Measurements from ENCODE around the gene ARHGAP1.

The ARHGAP1 gene

GRCh38 chr11:46693597-46694012 is 6.8 kb downstream of the ARHGAP1 start:
- DNase-seq (ENCODE audit: extremely low read depth, low read depth): no peak
- no peak for TF ChIP-seq CTCF (IDR thresholded peaks at IDR 0.05; ENCODE audit: low read depth, low read length)

- DNase-seq (ENCODE audit: extremely low read depth, low read depth): no peak
- no peak for TF ChIP-seq CTCF (IDR thresholded peaks at IDR 0.05; ENCODE audit: low read depth, low read length)
Observed at GRCh38 chr11:46692450-46692849, 8.0 kb downstream of the ARHGAP1 start.

GRCh38 chr11:46690702-46691101 is 9.7 kb downstream of the ARHGAP1 start:
- TF ChIP-seq CTCF (IDR thresholded peaks at IDR 0.05; ENCODE audit: low read depth, low read length): no peak
- DNase-seq (ENCODE audit: extremely low read depth, low read depth): no peak

GRCh38 chr11:46686886-46687795 is 13.3 kb downstream of the ARHGAP1 start:
- TF ChIP-seq CTCF (IDR thresholded peaks at IDR 0.05; ENCODE audit: low read depth, low read length): no peak
- DNase-seq (ENCODE audit: extremely low read depth, low read depth): peak; percentile 22

GRCh38 chr11:46684367-46684766 is 16.1 kb downstream of the ARHGAP1 start:
- TF ChIP-seq CTCF (IDR thresholded peaks at IDR 0.05; ENCODE audit: low read depth, low read length): no peak
- DNase-seq (ENCODE audit: extremely low read depth, low read depth): no peak

GRCh38 chr11:46682773-46683752 is 17.4 kb downstream of the ARHGAP1 start:
- TF ChIP-seq CTCF (IDR thresholded peaks at IDR 0.05; ENCODE audit: low read depth, low read length): no peak
- no peak for DNase-seq (ENCODE audit: extremely low read depth, low read depth)

Data from AG09319 (cell line).